Left lung (tissue), 10 donors: ENCODE data around the gene TMEM40. TPM values are rescaled to one million over a fixed set of nuclear protein-coding genes. Genes with fewer than 3 reads are reported as not detected.

Experiments
- ATAC-seq: fragments of 200-7000 bp; cut with Tn5 transposase; one replicate; pipeline ENCODE4 v1.9.1; 2020; ENCODE audit warnings: moderate library complexity
- DNase-seq, 4 donors: peaks; one replicate each; pipeline ENCODE4 v3.0.0-alpha.2; 2013 to 2020
- H3K27ac ChIP-seq, 2 donors: fragments of 200-600 bp; sonication (generic) in 1 of 2; one replicate each; pipeline versions ENCODE4 v1.5.0 to v1.8.0; 2020 to 2021
- H3K27me3 ChIP-seq, 2 donors: fragments of 200-600 bp; sonication (generic) in 1 of 2; one replicate each; pipeline versions ENCODE4 v1.5.0 to v1.8.0; 2020 to 2021
- H3K36me3 ChIP-seq, 2 donors: fragments of 200-600 bp; sonication (generic) in 1 of 2; one replicate each; pipeline versions ENCODE4 v1.5.0 to v1.8.0; 2020 to 2021
- H3K4me1 ChIP-seq, 2 donors: fragments of 200-600 bp; one replicate each; pipeline ENCODE4 v1.8.0; 2021
- H3K4me3 ChIP-seq, 2 donors: fragments of 200-600 bp; sonication (generic) in 1 of 2; one replicate each; pipeline versions ENCODE4 v1.5.0 to v1.8.0; 2020 to 2021; ENCODE audit warnings: mild to moderate bottlenecking in 1 of 2
- H3K9me3 ChIP-seq, 2 donors: fragments of 200-600 bp; sonication (generic) in 1 of 2; one replicate each; pipeline versions ENCODE4 v1.5.0 to v1.8.0; 2020 to 2021
- intact Hi-C, 2 donors: fragments of 100-400 bp; cut with DNase I; formaldehyde crosslinking; loops; one replicate each; pipeline versions ENCODE4 v1.11.2 to v1.14.2; 2022
- polyA plus RNA-seq, 6 donors: library from polyadenylated mRNA; unstranded; fragments of 120-200 nt; gene quantifications; one replicate each; pipeline ENCODE4 v1.2.1, GENCODE V29; 2013; ENCODE audit not compliant: insufficient read length in 6 of 6
- total RNA-seq, 2 donors: library from RNA; stranded (reverse); fragmentation: NEBNext Ultra II Directional; extraction: Animal tissue kit (Norgen Biotek cat#: 25700); gene quantifications; one replicate each; pipeline ENCODE4 v1.2.1, GENCODE V29; 2021
- TF ChIP-seq, protein P1 (sequence below), 2 donors: fragments of 200-600 bp; sonication (generic) in 1 of 2; IDR thresholded peaks; one replicate each; pipeline versions ENCODE4 v1.5.0 to v1.8.0; 2021; ENCODE audit warnings: antibody characterized with exemption in 2 of 2
- donor health status: DM: no; HTN: yes; CAD: no.
- donor health status: DM: no; HTN: no; CAD: no.

The TMEM40 gene
- total and polyA plus RNA-seq, 8 donors, result 1.1 to 2.4 (median 1.5) TPM; not detected in 1

DNA sequence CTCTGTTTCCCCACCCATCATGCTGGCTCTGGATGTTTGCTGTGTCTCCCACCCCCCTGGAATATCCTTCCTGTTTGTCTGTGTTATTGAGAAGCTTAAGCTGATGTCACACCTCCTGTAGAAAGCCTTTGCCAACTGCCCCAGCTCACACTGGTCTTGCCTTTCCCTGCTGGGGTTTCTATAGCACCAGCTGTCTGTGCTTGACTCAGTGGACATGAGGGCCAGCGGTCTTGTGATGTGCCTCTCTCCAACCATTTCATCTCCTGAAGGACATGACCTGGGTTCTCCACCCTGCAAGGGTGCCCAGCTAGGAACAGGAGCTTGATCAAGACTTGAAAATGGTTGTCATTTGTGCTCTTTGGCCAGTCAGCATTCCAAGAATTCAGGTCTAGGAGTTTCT is 14.7 kb downstream of the TMEM40 start:
- H3K9me3 ChIP-seq, result no peaks in the 10 kb centered on the region
- ATAC-seq (no peak), DNase-seq (no peak)
- H3K4me1 ChIP-seq, result no peaks in the 10 kb centered on the region
- H3K36me3 ChIP-seq, result no peaks in the 10 kb centered on the region
- H3K4me3 ChIP-seq, result no peak overlapping the region
- TF ChIP-seq, protein P1, sequence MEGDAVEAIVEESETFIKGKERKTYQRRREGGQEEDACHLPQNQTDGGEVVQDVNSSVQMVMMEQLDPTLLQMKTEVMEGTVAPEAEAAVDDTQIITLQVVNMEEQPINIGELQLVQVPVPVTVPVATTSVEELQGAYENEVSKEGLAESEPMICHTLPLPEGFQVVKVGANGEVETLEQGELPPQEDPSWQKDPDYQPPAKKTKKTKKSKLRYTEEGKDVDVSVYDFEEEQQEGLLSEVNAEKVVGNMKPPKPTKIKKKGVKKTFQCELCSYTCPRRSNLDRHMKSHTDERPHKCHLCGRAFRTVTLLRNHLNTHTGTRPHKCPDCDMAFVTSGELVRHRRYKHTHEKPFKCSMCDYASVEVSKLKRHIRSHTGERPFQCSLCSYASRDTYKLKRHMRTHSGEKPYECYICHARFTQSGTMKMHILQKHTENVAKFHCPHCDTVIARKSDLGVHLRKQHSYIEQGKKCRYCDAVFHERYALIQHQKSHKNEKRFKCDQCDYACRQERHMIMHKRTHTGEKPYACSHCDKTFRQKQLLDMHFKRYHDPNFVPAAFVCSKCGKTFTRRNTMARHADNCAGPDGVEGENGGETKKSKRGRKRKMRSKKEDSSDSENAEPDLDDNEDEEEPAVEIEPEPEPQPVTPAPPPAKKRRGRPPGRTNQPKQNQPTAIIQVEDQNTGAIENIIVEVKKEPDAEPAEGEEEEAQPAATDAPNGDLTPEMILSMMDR (IDR thresholded peaks at IDR 0.05), result no peak
- H3K27ac ChIP-seq, result no peak overlapping the region
- no peaks in the 10 kb centered on the region for H3K27me3 ChIP-seq
- intact Hi-C loops, result no loop called here

DNA sequence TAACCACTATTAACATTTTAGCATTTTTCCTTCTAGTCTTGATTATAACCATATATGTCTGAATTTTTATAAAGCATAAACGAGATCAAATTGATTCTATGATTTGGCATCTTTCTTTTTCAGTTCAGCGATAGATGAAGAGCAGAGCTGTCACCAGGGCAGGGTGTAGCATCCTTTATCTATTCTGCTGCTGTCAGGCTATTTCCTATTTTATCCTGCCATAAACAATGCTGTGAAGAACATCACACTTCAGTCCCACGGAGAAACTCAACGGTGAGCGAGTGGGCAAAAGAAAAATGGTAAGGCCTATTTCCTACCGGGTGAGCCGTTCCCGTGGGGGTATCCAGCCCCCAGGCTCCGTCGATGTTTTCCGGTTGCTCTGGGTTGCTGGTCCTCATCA is 15.5 kb downstream of the TMEM40 start:
- Histone ChIP-seq H3K36me3 (no peaks in the 10 kb centered on the region), H3K9me3 (no peaks in the 10 kb centered on the region), H3K4me1 (no peaks in the 10 kb centered on the region), H3K27me3 (no peaks in the 10 kb centered on the region), H3K4me3 (no peak overlapping the region), H3K27ac (no peak overlapping the region)
- TF ChIP-seq, protein P1 (IDR thresholded peaks at IDR 0.05), result no peak
- DNase-seq (no peak), ATAC-seq (no peak)
- intact Hi-C loops, result no loop called here

DNA sequence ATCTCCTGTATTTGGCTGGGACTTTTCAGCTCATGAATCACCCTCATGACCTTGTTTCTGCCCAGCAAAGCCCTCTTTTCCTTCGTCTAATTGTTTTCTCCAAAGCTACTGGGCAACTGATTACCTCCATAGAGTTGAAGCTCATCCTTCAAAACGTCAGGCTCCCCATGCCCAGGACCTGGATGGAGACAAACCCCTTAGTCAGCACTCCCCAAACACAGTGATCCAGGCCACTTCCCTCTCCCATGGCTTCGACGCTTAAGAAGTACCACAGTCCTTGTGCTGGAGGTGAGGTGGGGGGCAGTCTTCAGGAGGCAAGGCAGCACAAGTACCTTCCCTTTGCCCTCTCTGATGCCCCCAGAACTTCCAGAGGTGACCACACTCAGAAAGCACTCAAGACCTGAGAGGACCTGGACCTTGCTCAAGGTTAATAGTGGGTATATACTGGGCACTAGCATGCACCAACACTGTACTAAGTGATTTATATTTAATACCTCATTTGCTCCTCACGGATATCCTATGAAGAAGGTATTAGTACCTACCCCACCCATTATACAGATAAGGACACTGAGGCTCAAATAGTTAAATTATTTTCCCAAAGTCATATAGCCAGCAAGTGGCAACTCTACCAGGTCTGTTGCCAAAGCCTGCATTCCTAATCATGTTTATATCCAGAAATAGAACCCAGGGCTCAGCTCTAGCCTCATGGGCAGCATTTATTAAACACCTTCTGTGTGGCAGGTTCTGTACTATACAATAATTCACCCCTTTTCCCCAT is 16.5 kb downstream of the TMEM40 start:
- intact Hi-C loops, result no loop called here
- Histone ChIP-seq H3K36me3 (no peaks in the 10 kb centered on the region), H3K4me3 (no peak overlapping the region), H3K9me3 (no peaks in the 10 kb centered on the region), H3K27me3 (no peaks in the 10 kb centered on the region), H3K4me1 (no peaks in the 10 kb centered on the region), H3K27ac (no peak overlapping the region)
- TF ChIP-seq, protein P1 (IDR thresholded peaks at IDR 0.05), result no peak
- ATAC-seq, result no peak
- no peak for DNase-seq

DNA sequence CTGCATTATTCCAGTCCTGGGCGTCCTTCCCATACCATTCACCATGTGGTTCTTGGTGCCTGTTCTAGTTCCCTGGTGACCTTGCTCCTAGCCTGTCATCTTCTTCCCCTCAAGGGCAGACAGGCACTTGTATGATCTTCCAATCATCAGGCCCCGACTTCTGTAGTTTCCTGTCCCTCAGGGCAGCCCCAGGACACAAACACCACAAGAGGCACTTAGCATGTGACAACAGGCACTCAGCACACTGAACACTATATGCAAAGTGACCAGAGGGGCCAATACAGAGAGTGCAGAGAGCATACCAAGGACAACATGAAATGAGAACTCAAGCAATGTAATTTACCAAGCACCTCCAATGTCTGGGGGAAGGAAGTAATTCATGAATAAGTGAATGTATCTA is 17.9 kb downstream of the TMEM40 start:
- TF ChIP-seq, protein P1 (IDR thresholded peaks at IDR 0.05), result no peak
- Histone ChIP-seq H3K9me3 (no peaks in the 10 kb centered on the region), H3K4me3 (no peak overlapping the region), H3K36me3 (no peaks in the 10 kb centered on the region), H3K27ac (no peak overlapping the region), H3K27me3 (no peaks in the 10 kb centered on the region), H3K4me1 (no peaks in the 10 kb centered on the region)
- intact Hi-C loops, result no loop called here
- no peak for DNase-seq
- ATAC-seq, result peak; percentile 94

DNA sequence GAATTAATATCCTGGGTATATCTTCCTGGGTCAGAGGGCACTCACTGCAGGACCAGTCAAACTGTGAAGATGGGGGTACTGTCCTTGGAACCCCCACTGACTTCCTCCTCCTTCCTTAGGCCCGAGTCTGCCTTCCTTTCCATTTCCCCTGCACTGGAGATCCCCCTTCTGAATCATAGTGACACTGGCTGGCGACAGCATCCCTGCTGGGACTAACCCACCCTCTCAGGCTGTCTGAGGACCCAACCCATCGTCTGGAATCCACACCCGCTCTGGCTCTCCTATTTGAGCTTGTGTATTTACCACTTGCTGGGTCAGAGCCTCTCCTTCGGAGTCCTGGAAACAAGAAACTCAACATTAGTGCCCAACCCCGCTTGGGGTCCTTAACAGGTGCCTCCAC is 21.2 kb downstream of the TMEM40 start:
- Histone ChIP-seq H3K27ac (no peak overlapping the region), H3K4me3 (no peak overlapping the region), H3K27me3 (no peaks in the 10 kb centered on the region), H3K4me1 (no peaks in the 10 kb centered on the region), H3K9me3 (no peaks in the 10 kb centered on the region), H3K36me3 (no peaks in the 10 kb centered on the region)
- no peak for DNase-seq
- TF ChIP-seq, protein P1 (IDR thresholded peaks at IDR 0.05), result no peak
- intact Hi-C loops, result no loop called here
- no peak for ATAC-seq
